Cortex of kidney (tissue), 1 donor: ENCODE measurements around the gene TAB3.

ENCODE experiments used
- DNase-seq: peaks from one replicate; lab custom pipeline; 2025; lab: John Stamatoyannopoulos, UW

TAB3 gene

DNA sequence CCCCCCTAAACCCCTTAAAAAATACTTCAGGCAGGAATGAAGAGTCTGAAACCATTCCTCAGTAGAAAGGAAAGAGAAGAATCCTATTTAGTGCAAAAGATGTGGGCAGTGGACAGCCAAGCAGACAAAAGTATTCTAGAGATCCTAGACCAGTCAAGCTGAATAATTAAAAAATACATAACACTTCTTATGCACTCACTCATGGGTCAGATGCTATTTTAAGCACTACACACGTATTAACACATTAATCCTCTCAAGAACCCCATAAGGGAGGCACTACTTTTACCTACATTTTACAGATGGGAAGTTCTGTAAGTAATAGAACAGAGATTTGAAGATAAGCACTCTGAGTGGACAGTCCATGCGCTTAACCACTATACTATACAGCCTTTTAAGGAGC, 5.9 kb downstream of the TAB3 start:
- DNase-seq, result no peak

DNA sequence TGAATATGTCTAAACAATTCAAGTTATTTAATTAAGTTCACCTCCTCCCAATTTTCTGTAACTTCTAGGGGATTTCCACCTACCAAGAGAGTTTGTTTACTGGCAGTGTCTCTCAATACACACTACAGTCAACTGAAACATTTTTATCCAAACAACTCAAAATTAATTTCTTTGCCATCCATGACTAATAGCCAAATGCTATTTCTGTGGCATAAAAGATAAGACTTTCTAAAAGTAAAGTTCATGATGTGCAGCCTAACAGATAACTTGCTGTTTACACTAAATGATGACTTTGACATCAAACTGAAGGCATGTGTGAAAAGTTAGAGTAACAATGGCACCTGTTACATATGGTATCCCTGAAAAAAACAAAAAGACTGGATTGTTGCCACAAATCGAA, 7.3 kb downstream of the TAB3 start:
- no peak for DNase-seq

- no peak for DNase-seq
Measured at GRCh38 chrX:30881390-30881789, 7.7 kb downstream of the TAB3 start.

GRCh38 chrX:30880058-30880457, 9.0 kb downstream of the TAB3 start:
- DNase-seq, result no peak

DNA sequence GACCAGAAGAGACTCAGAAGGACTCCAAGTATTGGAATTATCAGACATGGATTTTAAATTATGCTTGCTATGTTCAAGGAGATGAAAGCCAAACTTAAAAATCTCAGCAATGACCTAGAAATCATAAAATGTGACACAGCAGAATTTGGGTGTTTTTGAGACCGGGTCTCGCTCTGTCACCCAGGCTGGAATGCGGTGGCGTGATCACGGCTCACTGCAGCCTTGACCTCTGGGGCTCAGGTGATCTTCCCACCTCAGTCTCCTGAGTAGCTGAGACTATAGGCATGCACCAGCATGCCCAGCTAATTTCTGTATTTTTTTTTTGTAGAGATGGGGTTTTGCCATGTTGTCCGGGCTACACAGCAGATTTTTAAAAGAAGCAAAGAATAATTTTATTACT, 12.7 kb downstream of the TAB3 start:
- no peak for DNase-seq

GRCh38 chrX:30875957-30876356, 13.1 kb downstream of the TAB3 start:
- DNase-seq, result no peak

DNA sequence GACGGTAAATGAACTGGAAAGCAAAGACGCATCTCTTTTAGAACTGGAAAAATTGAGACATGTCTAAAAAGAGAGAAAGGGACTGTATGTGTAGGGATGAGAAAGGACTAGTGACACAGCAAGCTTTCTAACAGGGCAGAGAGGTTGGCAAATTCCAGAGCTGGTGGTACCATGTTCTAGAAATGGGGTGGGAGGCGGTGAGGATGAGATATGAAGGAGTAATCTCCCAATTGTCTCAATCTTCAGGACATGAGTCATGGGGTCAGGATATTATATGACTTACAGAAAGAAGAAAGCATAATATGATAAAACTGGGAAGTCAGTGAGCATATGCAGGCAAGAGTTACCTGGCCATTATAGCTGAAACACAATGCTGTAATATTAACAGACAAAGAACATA, 14.2 kb downstream of the TAB3 start:
- DNase-seq, result no peak

- DNase-seq, result no peak
Measured at GRCh38 chrX:30870572-30870971, 18.5 kb downstream of the TAB3 start.

- DNase-seq, result no peak
Measured at GRCh38 chrX:30865612-30866011, 23.4 kb downstream of the TAB3 start.

- no peak for DNase-seq
Measured at GRCh38 chrX:30865015-30865414, 24.0 kb downstream of the TAB3 start.

GRCh38 chrX:30864383-30864785, 24.7 kb downstream of the TAB3 start:
- DNase-seq, result no peak

DNA sequence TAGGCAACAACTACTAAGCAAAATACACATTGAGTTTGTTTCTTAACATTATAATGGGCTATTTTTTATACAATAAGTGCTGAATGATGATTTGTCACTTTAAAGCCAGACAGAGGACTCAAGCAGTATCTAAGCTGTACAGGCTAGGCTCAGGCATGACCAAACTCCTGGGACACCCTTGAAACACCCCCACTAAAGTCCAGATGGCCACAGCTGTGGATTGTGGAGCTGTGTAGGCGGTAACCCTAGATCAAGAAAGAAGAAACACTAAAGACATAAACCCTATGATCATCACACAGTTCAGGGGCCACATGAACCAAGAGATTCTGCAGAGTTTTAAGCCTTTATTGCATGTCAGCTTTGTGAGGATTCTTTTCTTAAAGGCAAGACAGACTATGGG, 25.1 kb downstream of the TAB3 start:
- no peak for DNase-seq

- no peak for DNase-seq
Measured at GRCh38 chrX:30858098-30858497, 31.0 kb downstream of the TAB3 start.

DNA sequence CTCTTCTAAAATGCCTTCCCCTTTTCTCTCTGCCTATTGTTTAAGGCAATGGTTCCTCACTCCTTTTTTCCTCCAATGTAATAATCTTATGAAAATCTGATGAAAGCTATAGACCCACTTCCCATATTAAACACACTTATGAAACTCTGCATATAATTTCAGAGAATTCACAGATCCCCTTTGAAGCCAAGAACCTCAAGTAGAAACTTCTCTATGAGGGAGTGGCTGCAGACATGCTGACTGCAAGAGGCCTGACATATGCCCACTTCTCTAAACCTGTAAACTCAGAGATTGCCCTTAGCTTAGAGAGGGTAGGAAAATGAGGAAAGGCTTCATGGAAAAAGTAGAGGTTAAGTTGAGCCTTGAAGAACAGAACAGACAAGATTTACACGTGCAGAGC, 37.6 kb downstream of the TAB3 start:
- DNase-seq, result no peak

- DNase-seq, result no peak
Measured at GRCh38 chrX:30835373-30835772, 53.7 kb downstream of the TAB3 start.

DNA sequence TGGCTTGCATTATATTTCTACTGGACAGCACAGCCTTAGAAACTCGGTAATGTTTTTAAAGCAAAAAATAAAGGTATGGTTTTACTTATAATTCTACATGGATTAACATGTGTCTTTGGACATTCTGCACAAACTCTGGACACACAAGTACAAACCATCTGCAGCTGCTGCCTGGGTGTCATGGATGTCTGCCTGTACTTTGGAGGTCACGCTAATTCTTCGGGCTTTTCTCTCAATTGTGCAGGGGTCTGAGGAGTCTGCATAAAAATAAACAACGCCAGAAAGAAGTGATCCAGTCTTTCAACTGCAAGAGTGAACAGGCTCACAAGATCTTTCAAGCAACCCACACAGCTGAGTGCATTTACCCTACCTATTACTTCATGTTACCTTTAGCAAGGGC, 55.2 kb downstream of the TAB3 start:
- no peak for DNase-seq

- DNase-seq, result no peak
Measured at GRCh38 chrX:30831082-30831481, 58.0 kb downstream of the TAB3 start.

- no peak for DNase-seq
Measured at GRCh38 chrX:30830326-30830943, 58.6 kb downstream of the TAB3 start.

GRCh38 chrX:30824275-30824674, 64.8 kb downstream of the TAB3 start:
- no peak for DNase-seq

GRCh38 chrX:30822764-30823163, 66.3 kb downstream of the TAB3 start:
- no peak for DNase-seq

DNA sequence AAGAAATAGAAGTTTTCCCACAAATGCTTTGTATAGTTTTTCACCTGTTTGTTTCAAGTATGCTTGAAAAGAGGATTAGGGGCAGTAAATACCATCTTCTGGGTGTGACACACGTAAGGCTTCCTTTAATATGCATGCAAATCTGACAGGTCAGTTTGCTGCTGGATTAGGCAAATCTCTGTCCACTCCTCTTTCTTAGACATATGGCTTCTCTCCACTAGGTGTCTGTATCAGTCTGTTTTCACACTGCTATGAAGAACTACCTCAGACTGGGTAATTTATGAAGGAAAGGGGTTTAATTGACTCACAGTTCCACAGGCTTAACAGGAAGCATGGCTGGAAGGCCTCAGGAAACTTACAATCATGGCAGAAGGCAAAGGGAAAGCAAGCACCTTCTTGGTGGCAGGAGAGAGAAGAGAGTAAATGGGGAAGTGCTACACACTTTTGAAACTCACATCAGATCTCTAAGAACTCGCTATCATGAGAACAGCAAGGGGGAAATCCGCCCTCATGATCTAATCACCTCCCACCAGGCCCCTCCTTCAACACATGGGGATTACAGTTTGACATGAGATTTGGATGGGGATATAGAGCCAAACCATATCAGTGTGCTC, 66.9 kb downstream of the TAB3 start:
- DNase-seq, result no peak

DNA sequence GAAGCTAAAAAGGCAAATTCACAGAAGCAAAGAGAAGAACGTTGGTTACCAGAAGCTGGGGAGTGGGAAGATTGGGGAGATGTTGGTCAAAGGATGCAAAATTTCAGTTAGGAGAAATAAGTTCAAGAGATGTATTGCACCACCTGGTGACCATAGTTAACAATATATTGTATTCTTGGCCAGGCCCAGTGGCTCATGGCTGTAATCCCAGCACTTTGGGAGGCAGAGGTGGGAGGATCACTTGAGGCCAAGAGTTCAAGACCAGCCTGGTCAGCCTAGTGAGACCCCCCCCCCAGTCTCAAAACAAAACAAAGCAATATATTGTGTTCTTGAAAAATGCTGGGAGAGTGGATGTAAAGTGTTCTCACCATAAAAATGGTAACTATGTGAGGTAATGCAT, 67.9 kb downstream of the TAB3 start:
- no peak for DNase-seq

GRCh38 chrX:30819080-30819479, 70.0 kb downstream of the TAB3 start:
- DNase-seq, result no peak

- no peak for DNase-seq
Measured at GRCh38 chrX:30816079-30816478, 73.0 kb downstream of the TAB3 start.
